Neural progenitor cell (in vitro differentiated cells): ENCODE results near the gene DRC3. TPM values are rescaled to one million over a fixed set of nuclear protein-coding genes. Genes with fewer than 3 reads are reported as not detected.

Experiments
- DNase-seq: peaks from one replicate; pipeline ENCODE4 v3.0.0-alpha.2; 2016; ENCODE audit warnings: low spot score
- H2AFZ ChIP-seq: fragments of 200-600 bp; sonication (generic); replicated peaks from 2 replicates; pipeline ENCODE4 v1.6.1; 2016; ENCODE audit warnings: antibody characterized with exemption
- H3F3A ChIP-seq: fragments of 200-600 bp; sonication (generic); 2 replicates; pipeline ENCODE4 v1.6.1; 2016; ENCODE audit warnings: antibody characterized with exemption, low read depth
- H3K27ac ChIP-seq: fragments of 200-600 bp; sonication (generic); 2 replicates; pipeline ENCODE4 v1.5.1; 2016; ENCODE audit warnings: mild to moderate bottlenecking
- H3K27me3 ChIP-seq: fragments of 200-600 bp; sonication (generic); 2 replicates; pipeline ENCODE4 v1.6.1; 2016; ENCODE audit warnings: mild to moderate bottlenecking, moderate library complexity
- H3K36me3 ChIP-seq: fragments of 200-600 bp; sonication (generic); 2 replicates; pipeline ENCODE4 v1.5.1; 2016
- H3K4me1 ChIP-seq: fragments of 200-600 bp; sonication (generic); 2 replicates; pipeline ENCODE4 v1.6.1; 2016; ENCODE audit warnings: mixed run types
- H3K4me2 ChIP-seq: fragments of 200-600 bp; sonication (generic); 2 replicates; pipeline ENCODE4 v1.6.1; 2016
- H3K4me3 ChIP-seq: fragments of 200-600 bp; sonication (generic); 2 replicates; pipeline ENCODE4 v1.5.1; 2016
- H3K79me2 ChIP-seq: fragments of 200-600 bp; sonication (generic); 2 replicates; pipeline ENCODE4 v1.6.1; 2016; ENCODE audit warnings: low read depth
- H3K9ac ChIP-seq: fragments of 200-600 bp; sonication (generic); 2 replicates; pipeline ENCODE4 v1.6.1; 2016
- H3K9me3 ChIP-seq: fragments of 200-600 bp; sonication (generic); 2 replicates; pipeline ENCODE4 v1.5.1; 2016; ENCODE audit warnings: low read depth
- H4K20me1 ChIP-seq: fragments of 200-600 bp; sonication (generic); 2 replicates; pipeline ENCODE4 v1.6.1; 2016; ENCODE audit warnings: low read depth
- H3K27ac Mint-ChIP-seq: 3 replicates; pipeline ENCODE4 v1.8.0; 2021; ENCODE audit warnings: mixed read lengths
- H3K27me3 Mint-ChIP-seq: 2 replicates; pipeline ENCODE4 v1.8.0; 2022; ENCODE audit warnings: low read depth, mild to moderate bottlenecking, inconsistent platforms, moderate library complexity, mixed read lengths; ENCODE audit not compliant: insufficient read depth
- H3K36me3 Mint-ChIP-seq: 3 replicates; pipeline ENCODE4 v1.8.0; 2021; ENCODE audit warnings: mixed read lengths
- H3K4me1 Mint-ChIP-seq: 3 replicates; pipeline ENCODE4 v1.8.0; 2021; ENCODE audit warnings: mixed read lengths
- H3K4me3 Mint-ChIP-seq: 3 replicates; pipeline ENCODE4 v1.8.0; 2021; ENCODE audit warnings: mild to moderate bottlenecking, moderate library complexity, mixed read lengths
- H3K9me3 Mint-ChIP-seq: 3 replicates; pipeline ENCODE4 v1.8.0; 2020; ENCODE audit warnings: mixed read lengths
- CTCF ChIP-seq: fragments of 200-600 bp; sonication (generic); IDR thresholded peaks from 2 replicates; pipeline ENCODE4 v1.5.1; 2017; ENCODE audit warnings: antibody characterized with exemption, mild to moderate bottlenecking
- EZH2 ChIP-seq: fragments of 200-600 bp; sonication (generic); IDR thresholded peaks from 2 replicates; pipeline ENCODE4 v1.6.1; 2017; ENCODE audit warnings: antibody characterized with exemption, mild to moderate bottlenecking, moderate library complexity
- EZH2phosphoT487 ChIP-seq: fragments of 200-600 bp; sonication (generic); IDR thresholded peaks from 2 replicates; pipeline ENCODE4 v1.6.1; 2017; ENCODE audit warnings: antibody characterized with exemption
- total RNA-seq: library from RNA; depleted of rRNA; stranded (reverse); fragments of >200 nt; gene quantifications from 2 replicates; pipeline ENCODE4 v1.2.3, GENCODE V29; 2015; ENCODE audit warnings: low replicate concordance

The DRC3 gene
- total RNA-seq, 1 donor from 2014 or later, result 0.07 TPM

GRCh38 chr17:18028952-18029540 lies 56.4 kb downstream of the DRC3 start:
- no peaks in the 10 kb centered on the region for H3K36me3 ChIP-seq
- H3K27me3 Mint-ChIP-seq, result no peaks in the 10 kb centered on the region

GRCh38 chr17:18031955-18032354 lies 59.3 kb downstream of the DRC3 start:
- H3K9me3 ChIP-seq, result no peaks in the 10 kb centered on the region
- no peaks in the 10 kb centered on the region for H3K36me3 ChIP-seq
- H3K4me1 ChIP-seq, result no peaks in the 10 kb centered on the region
- TF ChIP-seq EZH2 (no peak), CTCF (no peak), EZH2phosphoT487 (no peak)
- H3K27ac ChIP-seq, result no peak overlapping the region
- no peaks in the 10 kb centered on the region for H4K20me1 ChIP-seq
- H3F3A ChIP-seq, result no peaks in the 10 kb centered on the region
- H3K4me3 ChIP-seq, result no peak overlapping the region
- DNase-seq, result no peak
- no peak overlapping the region for H3K9ac ChIP-seq
- no peak overlapping the region for H3K27ac Mint-ChIP-seq
- no peaks in the 10 kb centered on the region for H3K27me3 ChIP-seq
- H2AFZ ChIP-seq, result no peak overlapping the region
- H3K4me1 Mint-ChIP-seq, result peaks cover 14% of the 10 kb centered on the region
- H3K27me3 Mint-ChIP-seq, result no peaks in the 10 kb centered on the region
- H3K9me3 Mint-ChIP-seq, result no peaks in the 10 kb centered on the region
- H3K36me3 Mint-ChIP-seq, result no peaks in the 10 kb centered on the region
- H3K79me2 ChIP-seq, result no peaks in the 10 kb centered on the region
- H3K4me3 Mint-ChIP-seq, result peak overlapping the region; percentile 41
- no peak overlapping the region for H3K4me2 ChIP-seq

More at GRCh38 chr17:18028952-18029540, 56.4 kb downstream of the DRC3 start:
- no peaks in the 10 kb centered on the region for H3K9me3 ChIP-seq
- no peak for DNase-seq
- H3K27ac ChIP-seq, result no peak overlapping the region
- no peaks in the 10 kb centered on the region for H4K20me1 ChIP-seq
- H3K9ac ChIP-seq, result no peak overlapping the region
- no peak for TF ChIP-seq EZH2phosphoT487
- no peak for TF ChIP-seq EZH2
- TF ChIP-seq CTCF, result no peak
- H3K4me1 Mint-ChIP-seq, result peaks cover 14% of the 10 kb centered on the region
- no peaks in the 10 kb centered on the region for H3K9me3 Mint-ChIP-seq
- no peaks in the 10 kb centered on the region for H3F3A ChIP-seq
- no peak overlapping the region for H3K4me3 Mint-ChIP-seq
- H3K4me1 ChIP-seq, result no peaks in the 10 kb centered on the region
- H3K27ac Mint-ChIP-seq, result no peak overlapping the region
- H3K4me2 ChIP-seq, result no peak overlapping the region
- H3K27me3 ChIP-seq, result no peaks in the 10 kb centered on the region
- no peak overlapping the region for H3K4me3 ChIP-seq
- no peak overlapping the region for H2AFZ ChIP-seq
- H3K36me3 Mint-ChIP-seq, result peaks cover 2% of the 10 kb centered on the region
- H3K79me2 ChIP-seq, result no peaks in the 10 kb centered on the region

- no peak overlapping the region for H3K27ac Mint-ChIP-seq
- no peak overlapping the region for H3K27ac ChIP-seq
- no peaks in the 10 kb centered on the region for H3K36me3 Mint-ChIP-seq
- DNase-seq, result peak; percentile 86
- H3K9me3 Mint-ChIP-seq, result no peaks in the 10 kb centered on the region
- no peaks in the 10 kb centered on the region for H3K27me3 ChIP-seq
- TF ChIP-seq CTCF (peak; percentile 77), EZH2phosphoT487 (no peak)
- H3K36me3 ChIP-seq, result no peaks in the 10 kb centered on the region
- no peaks in the 10 kb centered on the region for H3F3A ChIP-seq
- peaks cover 24% of the 10 kb centered on the region for H3K4me1 Mint-ChIP-seq
- peaks cover 3% of the 10 kb centered on the region for H3K27me3 Mint-ChIP-seq
- H3K9me3 ChIP-seq, result no peaks in the 10 kb centered on the region
- no peak overlapping the region for H3K4me3 Mint-ChIP-seq
- H3K4me1 ChIP-seq, result no peaks in the 10 kb centered on the region
- no peaks in the 10 kb centered on the region for H4K20me1 ChIP-seq
- peaks cover 9% of the 10 kb centered on the region for H3K79me2 ChIP-seq
- H3K9ac ChIP-seq, result no peak overlapping the region
- no peak overlapping the region for H3K4me2 ChIP-seq
- no peak overlapping the region for H3K4me3 ChIP-seq
- H2AFZ ChIP-seq, result no peak overlapping the region
These were observed 60.9 kb downstream of the DRC3 start for GRCh38 chr17:18033442-18034099.
